A673 (cell line): ENCODE measurements around the gene CCNY. TPM values are rescaled to one million over a fixed set of nuclear protein-coding genes. Genes with fewer than 3 reads are reported as not detected.

Experiments
- BruUV-seq: library from RNA; stranded (reverse); fragments of 400-500 nt; replicated peaks from 2 replicates; lab custom pipeline; 2021; lab: Mats Ljungman, UMichigan
- CTCF ChIA-PET: fragments of 300-600 bp; sonication (Branson Sonifier 250); formaldehyde crosslinking; loops from one replicate; lab custom pipeline; 2022; ENCODE audit warnings: antibody characterized with exemption; lab: Charles Lee
- POLR2A ChIA-PET: fragments of 300-600 bp; sonication (Branson Sonifier 250); formaldehyde crosslinking; loops from one replicate; lab custom pipeline; 2022; ENCODE audit warnings: antibody characterized with exemption; ENCODE audit not compliant: low non-redundant PET; lab: Charles Lee
- DNase-seq: peaks from one replicate; pipeline ENCODE4 v3.0.0-alpha.2; 2015; ENCODE audit warnings: low spot score
- H3K27ac ChIP-seq: fragments of 200-600 bp; sonication (generic); 2 replicates; pipeline ENCODE4 v1.5.1; 2016; ENCODE audit warnings: mixed run types, low read depth, mild to moderate bottlenecking, mixed read lengths, antibody characterized with exemption, low read length; ENCODE audit not compliant: poor library complexity, severe bottlenecking
- H3K27me3 ChIP-seq: fragments of 200-600 bp; sonication (generic); replicated peaks from 2 replicates; pipeline ENCODE4 v1.6.1; 2017; ENCODE audit warnings: mixed run types, low read depth, mild to moderate bottlenecking, mixed read lengths, antibody characterized with exemption, low read length; ENCODE audit not compliant: insufficient read depth, poor library complexity
- H3K36me3 ChIP-seq: fragments of 200-600 bp; sonication (generic); 2 replicates; pipeline ENCODE4 v1.6.1; 2016; ENCODE audit warnings: mixed run types, mild to moderate bottlenecking, mixed read lengths, antibody characterized with exemption, low read length; ENCODE audit not compliant: insufficient read depth, poor library complexity, severe bottlenecking
- H3K4me1 ChIP-seq: fragments of 200-600 bp; sonication (generic); 2 replicates; pipeline ENCODE4 v1.6.1; 2017; ENCODE audit warnings: mixed run types, mild to moderate bottlenecking, mixed read lengths, antibody characterized with exemption, low read length; ENCODE audit not compliant: insufficient read depth, poor library complexity, severe bottlenecking
- H3K4me3 ChIP-seq: fragments of 200-600 bp; sonication (generic); 2 replicates; pipeline ENCODE4 v1.5.1; 2016; ENCODE audit warnings: low read depth, mixed run types, mild to moderate bottlenecking, mixed read lengths, low read length; ENCODE audit not compliant: poor library complexity, severe bottlenecking
- H3K9me3 ChIP-seq: fragments of 200-600 bp; sonication (generic); 2 replicates; pipeline ENCODE4 v1.6.1; 2016; ENCODE audit warnings: mixed run types, low read depth, mild to moderate bottlenecking, mixed read lengths, antibody characterized with exemption, low read length; ENCODE audit not compliant: poor library complexity, severe bottlenecking
- CTCF ChIP-seq: fragments of 300-800, 200-600 bp; sonication (generic); conservative IDR thresholded peaks from 2 replicates; pipeline ENCODE4 v1.5.1; 2017; ENCODE audit warnings: low read depth, mild to moderate bottlenecking, antibody characterized with exemption, low read length, moderate library complexity, mixed read lengths
- EZH2 ChIP-seq: fragments of 200-600 bp; sonication (generic); IDR thresholded peaks from 2 replicates; pipeline ENCODE4 v1.6.1; 2017; ENCODE audit warnings: borderline replicate concordance, low read depth, mild to moderate bottlenecking, mixed read lengths, antibody characterized with exemption, low read length; ENCODE audit not compliant: poor library complexity, severe bottlenecking
- intact Hi-C: fragments of 100-400 bp; cut with micrococcal nuclease; formaldehyde crosslinking; loops from one replicate; pipeline ENCODE4 v1.10.0; 2022; ENCODE audit not compliant: unreplicated experiment
- total RNA-seq: library from RNA; stranded (reverse); gene quantifications from 2 replicates; pipeline ENCODE4 v1.2.3, GENCODE V29; 2021

The CCNY gene
- total RNA-seq, 1 experiment from 2014 or later = 84.8 TPM

DNA sequence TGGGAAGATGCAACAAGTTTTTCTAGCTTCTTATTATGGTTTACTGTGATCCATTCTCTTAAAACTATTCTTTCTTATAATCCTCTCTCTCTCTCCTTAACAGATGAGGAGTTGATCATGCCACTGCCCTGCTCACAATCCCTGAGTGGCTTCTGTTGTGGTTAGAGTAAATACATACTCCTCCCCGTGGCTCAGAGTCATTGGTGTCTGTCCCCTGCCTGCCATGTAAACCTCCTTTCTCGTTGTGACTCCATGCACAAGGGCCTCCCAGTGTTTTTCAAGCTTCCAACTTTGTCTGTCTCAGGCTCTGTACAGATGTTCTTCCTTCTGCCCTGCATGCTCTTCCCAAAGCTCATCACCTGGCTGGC lies 20.4 kb downstream of the CCNY start:
- Histone ChIP-seq H3K4me1 (peaks cover 18% of the 10 kb centered on the region), H3K27ac (no peak overlapping the region), H3K4me3 (no peak overlapping the region), H3K27me3 (no peaks in the 10 kb centered on the region), H3K36me3 (no peaks in the 10 kb centered on the region), H3K9me3 (no peaks in the 10 kb centered on the region)
- POLR2A ChIA-PET = no interaction called here
- TF ChIP-seq CTCF (no peak), EZH2 (no peak)
- CTCF ChIA-PET = no interaction called here
- intact Hi-C loops = no loop called here
- DNase-seq = no peak
- no TSS peak for BruUV-seq

GRCh38 chr10:35359056-35359455 lies 22.7 kb downstream of the CCNY start:
- no TSS peak for BruUV-seq
- no peak for TF ChIP-seq EZH2
- TF ChIP-seq CTCF = no peak
- ChIA-PET CTCF (no interaction called here), POLR2A (no interaction called here)
- H3K4me1 ChIP-seq = peaks cover 13% of the 10 kb centered on the region
- intact Hi-C loops = no loop called here
- no peaks in the 10 kb centered on the region for H3K27me3 ChIP-seq
- no peak overlapping the region for H3K27ac ChIP-seq
- no peaks in the 10 kb centered on the region for H3K9me3 ChIP-seq
- no peaks in the 10 kb centered on the region for H3K36me3 ChIP-seq
- no peak overlapping the region for H3K4me3 ChIP-seq
- DNase-seq = no peak

DNA sequence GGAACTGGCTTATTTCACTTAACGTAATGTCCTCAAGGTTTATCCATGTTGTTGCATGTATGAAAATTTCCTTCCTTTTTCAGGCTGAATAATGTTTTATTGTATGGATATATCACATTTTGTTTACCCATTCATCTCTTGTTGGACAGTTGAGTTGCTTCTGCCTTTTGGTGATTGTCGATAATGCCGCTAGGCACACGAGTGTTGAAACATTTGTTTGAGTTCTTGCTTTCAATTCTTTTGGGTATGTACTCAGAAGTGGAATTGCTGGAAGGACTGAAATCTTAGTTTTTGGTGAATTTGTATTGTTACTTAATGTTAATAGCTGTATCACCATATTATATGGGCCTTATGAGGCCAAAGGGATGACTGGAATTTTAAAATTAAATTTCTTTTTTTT lies 23.6 kb downstream of the CCNY start:
- peaks cover 21% of the 10 kb centered on the region for H3K4me1 ChIP-seq
- no peaks in the 10 kb centered on the region for H3K9me3 ChIP-seq
- POLR2A ChIA-PET = no interaction called here
- H3K27me3 ChIP-seq = no peaks in the 10 kb centered on the region
- no TSS peak for BruUV-seq
- H3K4me3 ChIP-seq = no peak overlapping the region
- CTCF ChIA-PET = no interaction called here
- DNase-seq = no peak
- no peak for TF ChIP-seq CTCF
- TF ChIP-seq EZH2 = no peak
- intact Hi-C loops = no loop called here
- H3K27ac ChIP-seq = no peak overlapping the region
- H3K36me3 ChIP-seq = no peaks in the 10 kb centered on the region
